IPS DF 6.9 (cell line): ENCODE results near the gene SMCO2.

Experiments
- DNase-seq: peaks from one replicate; pipeline ENCODE4 v3.0.0-alpha.2; 2013; ENCODE audit warnings: low read depth, low spot score
- H3K27ac ChIP-seq: one replicate; pipeline ENCODE4 v1.5.1; 2013; ENCODE audit warnings: low read length, control low read depth
- H3K27me3 ChIP-seq: 2 replicates; pipeline ENCODE4 v1.6.1; 2013; ENCODE audit warnings: mild to moderate bottlenecking, low read length; ENCODE audit not compliant: control insufficient read depth, insufficient read depth
- H3K36me3 ChIP-seq: 2 replicates; pipeline ENCODE4 v1.6.1; 2013; ENCODE audit warnings: low read length; ENCODE audit not compliant: control insufficient read depth, insufficient read depth
- H3K4me1 ChIP-seq: 2 replicates; pipeline ENCODE4 v1.6.1; 2013; ENCODE audit warnings: low read length; ENCODE audit not compliant: control insufficient read depth, insufficient read depth
- H3K4me3 ChIP-seq: 2 replicates; pipeline ENCODE4 v1.5.1; 2013; ENCODE audit warnings: mild to moderate bottlenecking, low read length
- H3K9me3 ChIP-seq: 2 replicates; pipeline ENCODE4 v1.6.1; 2013; ENCODE audit warnings: low read length, inconsistent platforms; ENCODE audit not compliant: control insufficient read depth, insufficient read depth
- WGBS: extraction: QIAGEN DNeasy Blood & Tissue Kit; methylation state at CpG from one replicate; pipeline ENCODE4 v1.1.7; 2013; ENCODE audit warnings: mixed read lengths, missing lambda C conversion rate; ENCODE audit not compliant: insufficient read length, insufficient coverage; 5-methylcytosine and 5-hydroxymethylcytosine counted together

Gene SMCO2

DNA sequence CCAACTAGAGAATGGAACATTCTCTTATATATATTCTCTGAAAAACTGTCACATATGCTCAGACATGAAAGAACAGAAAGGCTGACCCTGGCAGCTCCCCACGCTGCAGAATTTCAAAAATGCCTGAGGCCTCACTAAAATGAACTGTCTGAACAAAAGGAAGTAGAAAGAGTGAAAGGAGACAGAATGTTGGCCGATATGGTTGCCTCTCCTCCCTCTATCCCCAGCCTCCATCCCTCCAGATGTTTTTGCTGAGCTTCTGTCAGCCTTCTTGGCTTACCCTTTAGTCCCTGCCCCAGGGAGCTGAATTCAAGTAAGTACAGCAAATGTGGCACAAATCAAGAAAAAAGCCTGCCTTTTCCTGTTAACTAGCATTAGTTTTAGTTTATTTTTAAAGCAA is 6.9 kb downstream of the SMCO2 start:
- no peaks in the 10 kb centered on the region for H3K27me3 ChIP-seq
- no peak for DNase-seq
- H3K9me3 ChIP-seq = no peaks in the 10 kb centered on the region
- H3K4me1 ChIP-seq = no peaks in the 10 kb centered on the region
- H3K27ac ChIP-seq = no peak overlapping the region
- no CpG with 5 or more reads among the region's 2 CpGs for WGBS
- no peak overlapping the region for H3K4me3 ChIP-seq
- no peaks in the 10 kb centered on the region for H3K36me3 ChIP-seq

DNA sequence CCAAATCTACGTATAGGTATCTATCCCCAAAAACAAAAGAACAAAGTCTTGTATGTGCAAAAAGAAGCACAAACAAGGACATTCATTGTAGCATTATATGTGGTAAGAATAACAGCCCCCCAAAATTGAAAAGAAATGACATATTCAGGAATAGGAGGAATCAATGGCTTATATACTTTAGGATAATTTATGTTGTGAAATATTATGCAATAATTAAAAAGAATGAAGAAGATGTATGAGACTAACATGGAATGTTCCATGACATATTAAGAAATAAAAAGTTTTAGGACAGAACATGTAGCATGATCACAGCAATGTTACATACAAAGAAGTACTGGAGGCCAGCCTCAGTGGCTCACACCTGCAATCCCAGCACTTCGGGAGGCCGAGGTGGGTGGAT is 9.1 kb downstream of the SMCO2 start:
- Histone ChIP-seq H3K4me3 (no peak overlapping the region), H3K27me3 (no peaks in the 10 kb centered on the region)
- no CpG with 5 or more reads among the region's 3 CpGs for whole genome bisulfite sequencing

DNA sequence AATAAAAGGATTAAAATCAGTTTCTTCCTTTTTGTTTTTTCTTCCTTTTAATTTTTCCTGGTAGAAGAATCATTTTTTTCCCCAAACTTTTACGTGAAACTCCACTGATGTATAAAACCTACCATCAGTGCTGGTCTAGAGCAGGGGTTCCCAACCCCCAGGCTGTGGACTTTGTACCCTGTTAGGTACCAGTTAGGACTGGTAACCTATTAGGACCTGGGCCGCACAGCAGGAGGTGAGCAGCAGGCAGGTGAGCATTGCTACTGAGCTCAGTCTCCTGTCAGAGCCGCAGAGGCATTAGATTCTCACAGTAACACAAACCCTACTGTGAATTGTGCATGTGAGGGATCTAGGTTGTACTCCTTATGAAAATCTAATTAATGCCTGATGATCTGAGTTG is 10.1 kb downstream of the SMCO2 start:
- Histone ChIP-seq H3K4me1 (no peaks in the 10 kb centered on the region), H3K4me3 (no peak overlapping the region), H3K27ac (no peak overlapping the region), H3K27me3 (no peaks in the 10 kb centered on the region), H3K36me3 (no peaks in the 10 kb centered on the region), H3K9me3 (no peaks in the 10 kb centered on the region)
- whole genome bisulfite sequencing = no CpG with 5 or more reads among the region's 3 CpGs
- DNase-seq = no peak

More for the DNA sequence above, 9.1 kb downstream of the SMCO2 start:
- no peak for DNase-seq
- no peaks in the 10 kb centered on the region for H3K9me3 ChIP-seq
- no peak overlapping the region for H3K27ac ChIP-seq
- H3K36me3 ChIP-seq = no peaks in the 10 kb centered on the region
- H3K4me1 ChIP-seq = no peaks in the 10 kb centered on the region

DNA sequence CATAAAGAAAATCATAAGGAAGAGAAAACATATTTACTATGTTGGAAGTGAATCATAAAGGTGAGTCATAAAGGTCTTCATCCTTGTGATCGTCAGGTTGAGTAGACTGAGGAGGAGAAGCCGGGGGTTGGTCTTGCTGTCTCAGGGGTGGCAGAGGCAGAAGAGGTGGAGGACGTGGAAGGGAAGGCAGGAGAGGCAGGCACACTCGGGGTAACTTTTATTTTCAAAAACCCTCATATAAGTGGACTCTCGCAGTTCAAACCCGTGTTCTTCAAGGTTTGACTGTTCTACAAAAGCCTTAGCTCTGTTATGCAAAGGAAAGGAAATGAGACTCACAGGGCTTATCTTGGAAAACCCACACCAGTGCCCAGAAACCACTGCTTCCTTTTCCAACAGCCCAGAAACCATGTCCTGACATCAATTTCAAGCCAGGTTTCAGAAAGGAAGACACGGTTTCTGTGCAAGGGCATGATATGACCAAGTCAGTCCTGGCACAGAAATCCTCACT is 14.0 kb downstream of the SMCO2 start:
- no peaks in the 10 kb centered on the region for H3K4me1 ChIP-seq
- no CpG with 5 or more reads among the region's 7 CpGs for WGBS
- H3K4me3 ChIP-seq = no peak overlapping the region
- H3K9me3 ChIP-seq = no peaks in the 10 kb centered on the region
- H3K27me3 ChIP-seq = no peaks in the 10 kb centered on the region
- no peak overlapping the region for H3K27ac ChIP-seq
- no peaks in the 10 kb centered on the region for H3K36me3 ChIP-seq
- no peak for DNase-seq

DNA sequence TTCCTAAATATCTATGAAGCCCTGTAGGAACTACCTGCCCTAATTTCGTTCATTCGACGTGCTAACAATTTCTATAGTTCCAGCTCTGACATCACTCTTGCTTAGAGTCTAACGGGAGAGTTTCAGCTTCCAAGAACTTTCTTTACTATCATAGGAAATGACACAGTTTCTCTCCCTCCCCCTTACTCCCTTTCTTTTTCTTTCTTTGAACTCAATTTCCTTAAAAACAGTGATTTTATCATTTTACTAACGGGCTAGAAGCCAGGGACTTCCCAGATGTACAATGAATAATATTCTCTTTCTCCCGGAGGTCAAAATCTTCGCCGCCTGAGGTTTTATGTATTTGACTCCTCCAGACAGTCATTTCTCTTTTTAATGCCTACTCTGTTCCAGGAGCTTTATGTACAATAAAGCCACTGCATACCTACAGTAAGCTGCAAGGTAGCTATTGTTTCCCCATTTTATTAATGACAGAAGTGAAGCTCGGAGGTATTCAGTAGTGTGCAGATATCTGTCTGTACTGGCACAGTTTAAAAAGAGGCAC is 15.7 kb downstream of the SMCO2 start:
- Histone ChIP-seq H3K27ac (no peak overlapping the region), H3K36me3 (no peaks in the 10 kb centered on the region), H3K4me3 (no peak overlapping the region), H3K27me3 (no peaks in the 10 kb centered on the region), H3K9me3 (no peaks in the 10 kb centered on the region), H3K4me1 (no peaks in the 10 kb centered on the region)
- no peak for DNase-seq
- WGBS = no CpG with 5 or more reads among the region's 9 CpGs

DNA sequence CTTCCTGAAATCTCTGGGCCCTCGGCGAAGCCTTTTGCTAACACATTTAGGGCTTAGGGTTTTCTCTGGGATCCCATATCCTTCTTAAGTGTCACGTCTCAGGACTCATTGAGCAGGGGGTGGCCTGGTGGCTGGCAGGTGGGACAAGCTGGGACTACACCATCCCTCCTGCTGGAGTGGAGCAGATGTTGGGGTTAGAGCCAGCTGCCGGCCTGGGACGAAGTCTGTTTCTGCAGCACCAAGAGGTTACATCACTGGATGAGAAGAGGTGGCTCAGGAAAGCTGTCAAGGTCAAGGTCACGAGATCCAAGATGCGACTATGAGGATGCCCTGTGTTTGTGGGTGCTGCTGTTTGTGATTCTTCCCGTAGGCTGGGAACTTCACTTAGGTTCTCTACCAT is 16.3 kb downstream of the SMCO2 start:
- no CpG with 5 or more reads among the region's 8 CpGs for WGBS
- H3K4me3 ChIP-seq = no peak overlapping the region
- no peaks in the 10 kb centered on the region for H3K4me1 ChIP-seq
- no peak for DNase-seq
- no peak overlapping the region for H3K27ac ChIP-seq
- no peaks in the 10 kb centered on the region for H3K9me3 ChIP-seq
- H3K36me3 ChIP-seq = no peaks in the 10 kb centered on the region
- no peaks in the 10 kb centered on the region for H3K27me3 ChIP-seq

DNA sequence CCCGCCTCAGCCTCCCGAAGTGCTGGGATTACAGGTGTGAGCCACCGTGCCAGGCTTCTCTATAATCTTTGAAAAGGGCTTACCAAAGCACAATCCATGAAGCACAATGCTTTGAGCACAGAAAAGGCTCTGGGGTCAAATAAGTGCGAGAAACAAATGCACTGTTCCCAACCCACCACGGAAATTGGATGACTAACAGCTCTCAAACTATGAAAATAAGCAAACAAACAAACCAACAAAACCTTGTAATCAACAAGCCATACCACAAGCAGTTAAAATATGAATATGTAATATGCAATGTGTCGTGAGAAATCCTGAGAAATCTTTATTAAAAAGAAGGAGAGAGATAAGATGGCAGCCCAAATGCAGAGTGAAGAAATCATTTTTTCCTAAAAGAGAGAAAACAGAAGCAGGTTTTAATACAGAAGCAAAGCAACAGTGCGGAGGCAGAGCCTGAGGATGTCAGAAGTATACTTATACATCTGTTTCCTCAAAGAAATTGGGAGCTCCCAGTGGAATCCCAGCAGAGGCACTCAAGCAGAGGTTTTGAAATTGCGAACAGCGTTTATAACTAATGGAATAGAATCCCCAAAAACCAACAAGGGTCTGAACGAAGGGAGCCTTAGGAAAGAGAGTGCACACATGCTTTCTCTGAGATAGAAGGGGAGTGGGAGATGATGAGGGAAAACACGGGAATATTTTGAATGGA is 17.1 kb downstream of the SMCO2 start:
- Histone ChIP-seq H3K4me1 (no peaks in the 10 kb centered on the region), H3K27ac (no peak overlapping the region), H3K9me3 (no peaks in the 10 kb centered on the region), H3K36me3 (no peaks in the 10 kb centered on the region), H3K4me3 (no peak overlapping the region), H3K27me3 (no peaks in the 10 kb centered on the region)
- no peak for DNase-seq
- WGBS = no CpG with 5 or more reads among the region's 11 CpGs

DNA sequence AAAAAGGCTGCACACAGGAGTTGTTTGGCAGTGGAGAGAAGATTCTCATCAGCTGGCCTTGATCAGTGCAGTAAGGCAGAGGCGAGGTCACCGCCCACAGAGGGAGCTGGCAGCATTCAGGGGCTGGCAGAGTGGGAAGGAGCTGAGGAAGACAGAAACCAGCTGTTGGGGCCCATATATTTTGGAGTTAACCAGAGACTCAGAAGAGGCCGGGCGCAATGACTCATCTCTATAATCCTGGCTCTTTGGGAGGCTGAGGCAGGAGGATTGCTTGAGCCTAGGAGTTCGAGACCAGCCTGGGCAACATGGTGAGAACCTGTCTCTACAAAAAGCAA is 17.7 kb downstream of the SMCO2 start:
- no CpG with 5 or more reads among the region's 5 CpGs for WGBS
- no peaks in the 10 kb centered on the region for H3K9me3 ChIP-seq
- H3K4me1 ChIP-seq = no peaks in the 10 kb centered on the region
- no peaks in the 10 kb centered on the region for H3K36me3 ChIP-seq
- H3K27me3 ChIP-seq = no peaks in the 10 kb centered on the region
- no peak overlapping the region for H3K27ac ChIP-seq
- DNase-seq = no peak
- H3K4me3 ChIP-seq = no peak overlapping the region

DNA sequence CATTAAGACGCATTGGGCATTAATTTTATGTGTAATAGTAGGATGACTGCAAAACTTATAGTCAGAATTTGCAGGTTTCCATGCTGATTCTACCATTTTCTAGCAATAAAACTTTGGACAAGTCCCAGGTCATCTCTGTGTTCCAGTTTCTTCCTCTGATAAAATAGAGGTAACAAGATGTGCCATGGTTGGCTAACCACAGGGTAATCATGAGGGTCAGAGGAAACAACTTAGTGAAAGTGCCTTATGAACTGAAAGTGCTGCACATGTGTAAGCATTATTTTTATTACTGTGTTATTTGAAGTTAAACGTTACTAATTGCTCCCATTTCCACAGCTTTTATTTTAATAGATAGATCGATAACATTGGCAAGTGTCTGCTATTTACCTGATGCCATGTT is 21.1 kb downstream of the SMCO2 start:
- Histone ChIP-seq H3K27ac (no peak overlapping the region), H3K4me1 (no peaks in the 10 kb centered on the region), H3K9me3 (no peaks in the 10 kb centered on the region), H3K27me3 (no peaks in the 10 kb centered on the region), H3K4me3 (no peak overlapping the region), H3K36me3 (no peaks in the 10 kb centered on the region)
- DNase-seq = no peak
- no CpG with 5 or more reads among the region's 3 CpGs for WGBS

DNA sequence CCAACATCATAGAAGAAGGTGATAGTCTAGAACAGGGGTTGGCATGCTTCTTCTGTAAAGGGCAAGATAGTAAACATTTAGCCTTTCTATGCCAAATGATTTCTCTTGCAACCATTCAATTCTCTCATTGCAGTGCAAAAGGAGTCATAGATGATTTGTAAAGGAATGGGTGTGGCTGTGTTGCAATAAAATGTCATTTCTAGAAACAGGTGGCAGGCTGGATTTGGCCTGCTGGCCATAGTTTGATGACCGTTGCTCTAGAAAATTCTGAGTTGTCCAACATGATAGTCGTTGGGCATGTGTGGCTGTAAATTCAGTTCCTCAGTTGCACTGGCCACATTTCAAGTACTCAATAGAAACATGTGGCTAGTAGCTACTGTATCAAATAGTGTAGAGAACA is 21.7 kb downstream of the SMCO2 start:
- H3K36me3 ChIP-seq = no peaks in the 10 kb centered on the region
- no peak overlapping the region for H3K27ac ChIP-seq
- no peak for DNase-seq
- no peaks in the 10 kb centered on the region for H3K9me3 ChIP-seq
- H3K27me3 ChIP-seq = no peaks in the 10 kb centered on the region
- WGBS = no CpG with 5 or more reads among the region's 2 CpGs
- H3K4me3 ChIP-seq = no peak overlapping the region
- no peaks in the 10 kb centered on the region for H3K4me1 ChIP-seq

DNA sequence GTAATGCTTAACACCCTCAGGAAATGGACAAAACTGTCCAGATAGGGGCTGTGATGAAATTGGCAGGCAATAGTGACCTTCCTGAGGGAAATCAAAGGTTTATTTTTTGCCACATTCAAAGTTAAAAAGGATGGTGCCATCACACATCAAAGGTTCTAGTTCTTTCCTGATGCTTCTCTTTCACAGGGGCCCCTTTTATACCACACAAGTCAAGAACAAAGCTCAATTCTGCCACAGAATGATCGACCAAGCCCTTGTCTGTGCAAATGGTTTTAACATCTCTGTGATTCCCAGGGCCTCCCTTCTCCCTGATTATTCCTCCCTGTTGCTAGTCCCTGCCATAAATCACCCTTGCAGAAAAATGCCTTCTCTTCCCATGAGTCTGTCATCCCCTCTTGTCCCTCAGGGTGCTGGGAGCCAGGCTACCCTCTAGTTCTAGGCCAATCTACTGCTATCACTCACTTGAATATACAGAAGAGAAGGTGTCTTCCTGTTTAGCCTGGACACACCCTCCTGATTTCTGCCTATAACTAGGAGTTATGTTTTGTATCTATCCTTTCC is 22.7 kb downstream of the SMCO2 start:
- WGBS = no CpG with 5 or more reads among the region's 1 CpG
- no peaks in the 10 kb centered on the region for H3K27me3 ChIP-seq
- H3K36me3 ChIP-seq = no peaks in the 10 kb centered on the region
- no peak overlapping the region for H3K27ac ChIP-seq
- no peak for DNase-seq
- H3K4me1 ChIP-seq = no peaks in the 10 kb centered on the region
- no peak overlapping the region for H3K4me3 ChIP-seq
- no peaks in the 10 kb centered on the region for H3K9me3 ChIP-seq
